ENCODE data around the gene KCTD21.

KCTD21 gene

DNA sequence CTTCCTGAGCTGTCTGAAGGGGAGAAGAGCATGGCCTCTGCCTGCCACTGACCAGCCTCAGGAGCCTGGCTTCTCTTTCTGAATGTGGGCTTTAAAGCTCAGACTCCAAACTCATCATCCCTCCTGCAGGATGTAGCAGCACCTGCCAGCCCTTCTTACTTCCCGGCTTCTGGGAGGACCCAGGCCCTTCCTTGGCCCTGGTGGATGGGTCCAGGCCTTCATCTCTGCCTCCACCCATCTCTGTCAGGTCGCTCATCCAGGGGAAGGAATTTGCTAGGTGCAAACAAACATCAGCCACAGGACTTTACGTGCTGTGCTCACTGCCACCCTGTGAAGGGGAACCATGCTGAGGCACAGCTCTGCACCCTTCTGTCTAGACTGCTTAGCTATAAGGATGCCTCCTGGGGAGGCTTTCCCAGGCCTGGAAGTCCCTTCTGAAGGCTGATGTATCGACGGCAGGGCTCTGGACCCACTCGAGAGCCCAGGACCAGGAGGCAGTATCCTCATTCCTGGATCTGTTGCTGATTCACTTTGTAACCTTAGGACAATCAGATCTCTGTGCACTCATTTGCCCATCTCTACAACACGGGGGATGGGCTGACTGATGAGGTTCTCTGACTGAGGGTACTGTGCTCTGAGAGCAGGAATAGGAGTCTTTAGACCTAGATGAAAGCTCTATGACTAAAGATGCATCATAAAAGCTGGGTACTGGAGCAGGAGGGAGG lies 31.2 kb upstream of the KCTD21 start:
- DNase-seq (ENCODE audit: low read depth, low spot score): no peak

- no peak for DNase-seq (ENCODE audit: low read depth, low spot score)
These were observed 30.5 kb upstream of the KCTD21 start for GRCh38 chr11:78218707-78219492.

GRCh38 chr11:78217650-78218541 lies 29.5 kb upstream of the KCTD21 start:
- no peak for DNase-seq (ENCODE audit: low read depth, low spot score)

DNA sequence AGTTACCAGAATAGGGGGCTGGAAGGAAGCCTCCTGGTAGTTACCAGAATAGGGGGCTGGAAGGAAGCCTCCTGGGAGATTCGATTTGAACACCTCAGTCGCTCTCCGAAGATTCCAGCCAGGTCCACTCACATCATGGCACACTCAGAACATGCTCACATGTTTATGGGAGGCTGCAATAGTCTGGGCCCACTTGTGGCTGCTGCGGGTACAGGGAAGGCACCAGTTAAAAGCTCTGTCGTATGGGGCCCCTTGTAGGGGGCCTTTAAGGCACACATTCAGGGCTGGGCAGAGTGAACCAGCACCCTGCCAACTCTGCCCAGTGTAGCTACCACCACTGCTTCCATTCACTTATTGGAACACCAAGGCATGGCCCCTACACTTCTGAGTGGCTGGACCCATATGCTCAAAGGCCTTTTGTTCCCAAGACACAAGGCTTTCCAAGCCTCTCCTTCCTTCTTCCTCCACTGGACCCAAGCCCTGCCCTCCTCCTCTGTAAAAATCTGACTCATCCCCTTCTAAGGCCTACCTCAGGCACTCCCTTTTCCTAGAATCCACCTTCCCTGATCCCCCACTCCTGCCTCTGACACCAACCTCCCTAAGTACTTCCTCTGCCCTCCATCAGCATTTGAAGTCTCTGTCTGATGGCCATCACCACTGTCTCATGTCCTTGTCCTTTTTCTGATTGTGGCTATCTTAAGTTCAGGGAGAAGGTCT lies 28.3 kb upstream of the KCTD21 start:
- no peak for DNase-seq (ENCODE audit: low read depth, low spot score)

DNA sequence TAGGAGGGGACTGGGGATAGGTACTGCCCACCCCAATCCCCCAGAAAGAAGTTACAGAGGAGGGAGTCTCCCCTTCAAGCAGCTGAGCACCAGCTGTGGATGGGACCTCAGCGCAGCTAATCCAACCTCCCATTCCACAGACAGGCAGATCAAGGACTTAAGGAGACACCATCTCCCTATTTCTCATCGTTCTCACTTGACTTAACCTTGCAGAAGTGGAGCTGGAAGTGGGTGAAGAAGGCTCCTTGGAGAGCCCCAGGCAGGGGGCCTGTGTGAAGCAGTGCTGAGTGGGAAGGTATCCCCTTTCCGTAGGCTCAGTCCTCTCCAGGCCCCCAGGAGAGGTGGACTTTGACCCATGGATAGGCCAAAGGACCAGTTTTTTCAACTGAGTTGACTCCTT lies 27.6 kb upstream of the KCTD21 start:
- no peak for DNase-seq (ENCODE audit: low read depth, low spot score)

DNA sequence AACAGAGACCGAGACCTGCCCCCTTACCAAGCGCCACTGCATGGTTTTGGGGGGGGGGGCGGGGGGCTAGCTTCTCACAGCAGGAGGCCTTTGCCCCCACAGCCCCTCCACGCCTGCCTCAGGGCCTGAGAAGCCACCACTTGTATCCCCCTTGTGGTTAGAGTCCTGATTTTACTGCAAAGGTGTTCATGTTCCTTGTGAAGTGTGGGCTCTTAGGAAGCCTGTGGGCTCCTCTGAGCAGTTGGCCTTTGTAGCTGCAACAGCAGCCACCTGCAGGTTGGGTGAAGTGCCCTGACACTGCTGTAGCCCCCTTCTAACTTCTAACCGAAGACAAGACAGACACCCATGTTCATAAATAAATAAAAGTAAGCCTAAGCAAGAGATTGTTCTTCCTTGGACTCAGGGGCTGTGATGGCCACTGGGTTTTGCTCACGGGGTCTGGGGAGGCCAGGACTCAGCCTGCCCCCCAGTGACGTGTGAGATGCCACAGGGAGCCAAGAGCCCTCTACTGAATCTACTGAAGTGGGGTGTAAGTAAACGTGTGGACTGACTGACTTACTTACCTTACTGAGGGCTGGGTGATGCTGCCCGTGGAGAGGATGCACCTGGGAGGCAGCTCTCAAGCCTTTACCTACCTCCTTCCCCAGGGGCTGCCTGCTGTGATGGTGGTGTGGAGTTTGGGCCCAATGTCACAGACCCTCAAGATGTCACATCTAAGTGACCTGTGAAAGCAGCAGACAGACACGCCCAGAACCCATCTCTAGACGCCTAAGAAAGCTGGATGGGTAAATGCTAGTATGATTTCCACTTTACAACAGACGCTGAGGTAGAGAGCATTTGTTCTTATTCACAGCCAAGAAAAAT lies 26.1 kb upstream of the KCTD21 start:
- DNase-seq (ENCODE audit: low read depth, low spot score): no peak

GRCh38 chr11:78213526-78214330 lies 25.3 kb upstream of the KCTD21 start:
- DNase-seq (ENCODE audit: low read depth, low spot score): no peak

GRCh38 chr11:78212586-78213371 lies 24.4 kb upstream of the KCTD21 start:
- no peak for DNase-seq (ENCODE audit: low read depth, low spot score)

- DNase-seq (ENCODE audit: low read depth, low spot score): no peak
These were observed 23.1 kb upstream of the KCTD21 start for GRCh38 chr11:78211565-78211964.

GRCh38 chr11:78210000-78210608 lies 21.7 kb upstream of the KCTD21 start:
- DNase-seq (ENCODE audit: low read depth, low spot score): no peak

GRCh38 chr11:78209478-78209877 lies 21.1 kb upstream of the KCTD21 start:
- no peak for DNase-seq (ENCODE audit: low read depth, low spot score)

DNA sequence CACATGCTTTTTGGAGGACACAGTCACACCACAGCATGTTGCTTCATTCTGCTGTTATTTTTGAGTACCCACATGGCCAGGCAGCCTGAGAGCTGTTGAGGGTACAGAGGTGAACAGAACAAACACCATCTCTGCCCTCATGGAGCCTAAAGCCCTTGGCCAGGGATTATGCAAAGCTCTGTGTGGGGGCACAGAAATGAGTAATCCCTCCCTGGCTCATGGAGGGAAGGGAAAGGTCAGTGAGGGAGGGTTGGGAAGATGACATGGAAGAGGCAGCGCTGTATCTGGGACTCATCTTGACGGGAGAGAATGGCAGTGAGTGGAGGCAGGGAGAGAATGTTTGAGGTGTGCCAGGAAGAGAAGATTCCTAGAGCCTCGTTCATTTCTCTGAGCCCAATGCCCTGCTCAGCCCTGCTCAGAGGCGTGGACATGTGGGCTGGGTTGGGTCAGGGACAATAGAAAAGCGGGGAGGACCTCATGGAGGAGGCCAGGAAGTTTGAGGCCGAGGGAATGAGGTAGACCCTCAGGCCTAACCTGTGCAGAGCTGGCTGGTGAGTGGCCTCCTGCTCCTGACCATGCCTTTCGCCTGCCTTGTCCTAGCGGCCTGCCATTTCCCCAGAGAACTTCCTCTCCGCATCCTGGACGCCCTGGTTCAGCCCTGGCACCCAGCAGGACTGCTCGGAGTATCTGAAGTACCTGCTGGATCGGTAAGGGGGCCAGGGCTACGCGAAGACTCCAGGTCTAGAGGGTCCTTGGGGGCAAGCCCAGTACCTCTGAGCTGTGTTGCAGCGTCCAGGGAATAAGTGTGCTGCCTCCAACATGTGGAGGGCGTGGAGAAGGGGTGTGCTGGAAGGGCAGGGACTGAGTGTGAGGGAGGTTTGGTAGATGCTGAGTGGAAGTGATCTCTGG lies 20.1 kb upstream of the KCTD21 start:
- DNase-seq (ENCODE audit: low read depth, low spot score): no peak

DNA sequence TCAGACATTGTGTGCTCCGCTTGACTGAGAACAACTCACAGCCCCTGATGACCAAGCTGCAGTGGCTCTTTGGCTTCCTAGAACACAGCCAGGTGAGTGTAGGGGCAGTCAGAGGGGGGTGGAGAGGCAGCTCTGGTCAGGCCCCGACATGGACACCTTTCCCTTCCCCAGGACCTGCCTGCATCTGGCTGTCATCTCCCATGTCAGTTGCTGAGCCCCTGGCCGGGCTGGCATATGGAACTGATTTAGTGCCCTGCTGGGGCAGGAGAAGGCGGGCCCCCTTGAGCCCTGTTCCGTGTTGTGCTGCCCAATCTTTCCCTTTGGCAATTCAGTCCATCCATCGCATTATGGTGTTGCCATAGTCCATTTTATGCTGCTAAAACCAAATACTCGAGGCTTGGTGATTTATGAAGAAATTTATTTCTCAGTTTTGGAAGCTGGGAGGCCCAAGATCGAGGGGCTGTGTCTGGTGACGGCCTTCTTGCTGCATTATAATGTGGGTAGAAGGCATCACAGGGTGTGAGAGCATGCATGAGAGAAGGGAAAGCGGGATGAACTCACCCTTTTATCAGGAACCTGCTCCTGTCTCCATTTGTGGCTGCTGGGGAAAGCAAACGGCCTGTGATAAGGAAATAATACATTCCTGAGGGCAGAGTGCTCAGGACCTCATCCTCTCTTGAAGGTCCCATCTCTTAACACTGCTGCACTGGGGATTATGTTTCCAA lies 19.3 kb upstream of the KCTD21 start:
- no peak for DNase-seq (ENCODE audit: low read depth, low spot score)

DNA sequence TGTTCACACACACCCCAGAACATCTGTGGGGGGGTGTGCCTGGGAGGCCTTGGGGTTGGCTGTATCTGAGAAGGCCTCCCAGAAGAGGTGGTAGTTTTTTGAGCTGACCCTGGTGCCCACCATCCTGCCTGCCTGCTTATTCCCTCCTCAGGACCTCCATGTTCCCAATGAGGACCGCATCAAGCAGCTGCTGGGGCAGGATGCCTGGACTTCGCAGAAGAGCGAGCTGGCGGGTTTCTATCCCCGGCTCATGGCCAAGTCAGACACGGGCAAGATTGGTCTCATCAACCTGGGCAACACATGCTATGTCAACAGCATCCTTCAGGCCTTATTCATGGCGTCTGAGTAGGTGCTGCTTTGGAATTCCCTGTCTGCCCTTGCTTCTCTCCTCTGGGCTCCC lies 17.3 kb upstream of the KCTD21 start:
- no peak for DNase-seq (ENCODE audit: low read depth, low spot score)

GRCh38 chr11:78205256-78205655 lies 16.8 kb upstream of the KCTD21 start:
- no peak for DNase-seq (ENCODE audit: low read depth, low spot score)

DNA sequence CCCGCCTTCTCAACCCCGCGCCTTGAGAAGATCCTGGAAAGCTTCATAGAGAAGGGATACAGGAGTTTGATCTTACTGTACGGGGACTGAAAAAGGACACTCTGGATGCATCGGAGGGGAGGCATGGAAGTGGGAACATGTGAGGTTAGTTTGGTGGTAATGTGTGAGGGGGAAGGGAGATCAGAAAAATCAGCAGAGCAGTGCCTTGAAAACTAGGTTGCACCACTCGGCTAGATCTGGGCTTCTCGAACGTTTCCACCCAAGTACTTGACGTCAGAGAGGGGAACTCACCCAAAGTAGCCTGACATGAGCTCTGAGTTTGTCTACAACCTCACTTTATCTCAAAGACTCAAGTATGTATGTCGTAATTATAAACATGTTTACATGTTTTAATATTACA lies 14.8 kb upstream of the KCTD21 start:
- DNase-seq (ENCODE audit: low read depth, low spot score): no peak

DNA sequence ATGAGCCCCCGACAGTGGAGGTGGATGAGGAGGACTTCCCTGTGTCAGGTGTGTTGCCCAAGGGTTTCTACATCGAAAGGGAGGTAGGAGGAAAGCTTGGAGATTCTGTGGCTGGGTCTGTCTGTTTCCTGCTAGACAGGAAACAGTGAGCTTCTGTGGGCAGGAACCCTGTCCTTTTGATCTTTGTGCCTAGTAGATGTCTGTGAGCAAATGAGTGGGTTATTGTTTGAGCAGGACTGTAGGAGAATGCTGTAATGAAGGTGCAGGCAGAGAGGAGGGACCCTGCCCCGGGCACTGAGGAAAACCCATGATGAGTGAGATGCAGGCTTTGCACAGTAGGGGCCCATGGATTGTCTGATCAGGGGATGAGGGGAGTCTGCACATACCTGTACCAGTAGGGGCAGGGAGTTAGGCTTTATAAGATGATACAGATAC lies 14.3 kb upstream of the KCTD21 start:
- no peak for DNase-seq (ENCODE audit: low read depth, low spot score)
